A673 (cell line): Measurements from ENCODE around the gene PON3. TPM values are rescaled to one million over a fixed set of nuclear protein-coding genes. Genes with fewer than 3 reads are reported as not detected.

Experiments
- BruUV-seq: library from RNA; stranded (reverse); fragments of 400-500 nt; replicated peaks from 2 replicates; lab custom pipeline; 2021; lab: Mats Ljungman, UMichigan
- CTCF ChIA-PET: fragments of 300-600 bp; sonication (Branson Sonifier 250); formaldehyde crosslinking; loops from one replicate; lab custom pipeline; 2022; ENCODE audit warnings: antibody characterized with exemption; lab: Charles Lee
- POLR2A ChIA-PET: fragments of 300-600 bp; sonication (Branson Sonifier 250); formaldehyde crosslinking; loops from one replicate; lab custom pipeline; 2022; ENCODE audit warnings: antibody characterized with exemption; ENCODE audit not compliant: low non-redundant PET; lab: Charles Lee
- DNase-seq: peaks from one replicate; pipeline ENCODE4 v3.0.0-alpha.2; 2015; ENCODE audit warnings: low spot score
- H3K27ac ChIP-seq: fragments of 200-600 bp; sonication (generic); 2 replicates; pipeline ENCODE4 v1.5.1; 2016; ENCODE audit warnings: mixed run types, low read depth, mild to moderate bottlenecking, mixed read lengths, antibody characterized with exemption, low read length; ENCODE audit not compliant: poor library complexity, severe bottlenecking
- H3K27me3 ChIP-seq: fragments of 200-600 bp; sonication (generic); replicated peaks from 2 replicates; pipeline ENCODE4 v1.6.1; 2017; ENCODE audit warnings: mixed run types, low read depth, mild to moderate bottlenecking, mixed read lengths, antibody characterized with exemption, low read length; ENCODE audit not compliant: insufficient read depth, poor library complexity
- H3K36me3 ChIP-seq: fragments of 200-600 bp; sonication (generic); 2 replicates; pipeline ENCODE4 v1.6.1; 2016; ENCODE audit warnings: mixed run types, mild to moderate bottlenecking, mixed read lengths, antibody characterized with exemption, low read length; ENCODE audit not compliant: insufficient read depth, poor library complexity, severe bottlenecking
- H3K4me1 ChIP-seq: fragments of 200-600 bp; sonication (generic); 2 replicates; pipeline ENCODE4 v1.6.1; 2017; ENCODE audit warnings: mixed run types, mild to moderate bottlenecking, mixed read lengths, antibody characterized with exemption, low read length; ENCODE audit not compliant: insufficient read depth, poor library complexity, severe bottlenecking
- H3K4me3 ChIP-seq: fragments of 200-600 bp; sonication (generic); 2 replicates; pipeline ENCODE4 v1.5.1; 2016; ENCODE audit warnings: low read depth, mixed run types, mild to moderate bottlenecking, mixed read lengths, low read length; ENCODE audit not compliant: poor library complexity, severe bottlenecking
- H3K9me3 ChIP-seq: fragments of 200-600 bp; sonication (generic); 2 replicates; pipeline ENCODE4 v1.6.1; 2016; ENCODE audit warnings: mixed run types, low read depth, mild to moderate bottlenecking, mixed read lengths, antibody characterized with exemption, low read length; ENCODE audit not compliant: poor library complexity, severe bottlenecking
- CTCF ChIP-seq: fragments of 300-800, 200-600 bp; sonication (generic); conservative IDR thresholded peaks from 2 replicates; pipeline ENCODE4 v1.5.1; 2017; ENCODE audit warnings: low read depth, mild to moderate bottlenecking, antibody characterized with exemption, low read length, moderate library complexity, mixed read lengths
- EZH2 ChIP-seq: fragments of 200-600 bp; sonication (generic); IDR thresholded peaks from 2 replicates; pipeline ENCODE4 v1.6.1; 2017; ENCODE audit warnings: borderline replicate concordance, low read depth, mild to moderate bottlenecking, mixed read lengths, antibody characterized with exemption, low read length; ENCODE audit not compliant: poor library complexity, severe bottlenecking
- intact Hi-C: fragments of 100-400 bp; cut with micrococcal nuclease; formaldehyde crosslinking; loops from one replicate; pipeline ENCODE4 v1.10.0; 2022; ENCODE audit not compliant: unreplicated experiment
- total RNA-seq: library from RNA; stranded (reverse); gene quantifications from 2 replicates; pipeline ENCODE4 v1.2.3, GENCODE V29; 2021

The PON3 gene
- total RNA-seq, 1 experiment from 2014 or later, result not detected

- CTCF ChIA-PET, result no interaction called here
- no peak for DNase-seq
Measured at GRCh38 chr7:95324431-95324830, 71.7 kb downstream of the PON3 start, which contains the start of gene PON1. Gene PON1 (minus strand): TSS chr7:95324532. CDS start chr7:95324475, 57 bp downstream.

GRCh38 chr7:95323410-95324129 is 72.6 kb downstream of the PON3 start:
- no TSS peak for BruUV-seq
- TF ChIP-seq EZH2 (no peak), CTCF (no peak)

More at GRCh38 chr7:95324431-95324830, 71.7 kb downstream of the PON3 start, which contains the start of gene PON1:
- POLR2A ChIA-PET, result no interaction called here
- Histone ChIP-seq H3K27ac (no peak within 1 kb of the TSS), H3K4me3 (no peak within 1 kb of the TSS), H3K27me3 (no peaks in the 10 kb centered on the region), H3K4me1 (no peaks in the 10 kb centered on the region), H3K36me3 (no peaks in the 10 kb centered on the region), H3K9me3 (no peaks in the 10 kb centered on the region)
- intact Hi-C loops, result no loop called here
- TF ChIP-seq EZH2, result no peak
- TF ChIP-seq CTCF, result no peak
- no TSS peak for BruUV-seq

GRCh38 chr7:95322854-95323253 is 73.3 kb downstream of the PON3 start:
- H3K4me1 ChIP-seq, result no peaks in the 10 kb centered on the region
- DNase-seq, result no peak
- TF ChIP-seq EZH2 (no peak), CTCF (no peak)
- no peaks in the 10 kb centered on the region for H3K27me3 ChIP-seq
- intact Hi-C loops, result no loop called here
- H3K9me3 ChIP-seq, result no peaks in the 10 kb centered on the region
- CTCF ChIA-PET, result no interaction called here
- no peak overlapping the region for H3K4me3 ChIP-seq
- POLR2A ChIA-PET, result no interaction called here
- H3K36me3 ChIP-seq, result no peaks in the 10 kb centered on the region
- H3K27ac ChIP-seq, result no peak overlapping the region
- no TSS peak for BruUV-seq

More at GRCh38 chr7:95323410-95324129, 72.6 kb downstream of the PON3 start:
- no peaks in the 10 kb centered on the region for H3K27me3 ChIP-seq
- H3K27ac ChIP-seq, result no peak overlapping the region
- no peaks in the 10 kb centered on the region for H3K4me1 ChIP-seq
- H3K9me3 ChIP-seq, result no peaks in the 10 kb centered on the region
- H3K36me3 ChIP-seq, result no peaks in the 10 kb centered on the region
- ChIA-PET POLR2A (no interaction called here), CTCF (no interaction called here)
- intact Hi-C loops, result no loop called here
- H3K4me3 ChIP-seq, result no peak overlapping the region
- DNase-seq, result no peak
